GM12878 (cell line): Measurements from ENCODE around the gene TECTA.

ENCODE experiments used
- BHLHE40 ChIP-seq, 2 experiments: fragments of 450-650 bp in 1 of 2; IDR thresholded peaks; 2 replicates each; pipeline ENCODE4 v1.6.1; 2011 to 2017; ENCODE audit warnings: low read depth in 2 of 2, borderline replicate concordance in 1 of 2, improper control_type of control experiment in 1 of 2, low read length in 1 of 2, mild to moderate bottlenecking in 1 of 2
- NBN ChIP-seq: fragments of 450-650 bp; IDR thresholded peaks from 2 replicates; pipeline ENCODE4 v1.6.1; 2016
- TF ChIP-seq, protein P1 (sequence below), 3 experiments: IDR thresholded peaks in 2 of 3; conservative IDR thresholded peaks in 1 of 3; 2 replicates each; pipeline ENCODE4 v1.5.1; 2011; ENCODE audit warnings: low read depth in 3 of 3, low read length in 3 of 3, mild to moderate bottlenecking in 3 of 3, control low read depth in 2 of 3, moderate library complexity in 2 of 3, inconsistent platforms in 1 of 3, mixed read lengths in 1 of 3; ENCODE audit not compliant: control insufficient read depth in 2 of 3, insufficient read depth in 1 of 3; ENCODE audit errors: extremely low read depth in 1 of 3
- TF ChIP-seq, protein P2 (sequence below): IDR thresholded peaks from 2 replicates; pipeline ENCODE4 v1.6.1; 2012; ENCODE audit warnings: low read length, inconsistent platforms

- TF ChIP-seq NBN (no peak), BHLHE40 (IDR thresholded peaks at IDR 0.05; ENCODE audit: borderline replicate concordance in 1 of 2, low read depth in 2 of 2, low read length in 1 of 2) (no peak)
- TF ChIP-seq, protein P1, sequence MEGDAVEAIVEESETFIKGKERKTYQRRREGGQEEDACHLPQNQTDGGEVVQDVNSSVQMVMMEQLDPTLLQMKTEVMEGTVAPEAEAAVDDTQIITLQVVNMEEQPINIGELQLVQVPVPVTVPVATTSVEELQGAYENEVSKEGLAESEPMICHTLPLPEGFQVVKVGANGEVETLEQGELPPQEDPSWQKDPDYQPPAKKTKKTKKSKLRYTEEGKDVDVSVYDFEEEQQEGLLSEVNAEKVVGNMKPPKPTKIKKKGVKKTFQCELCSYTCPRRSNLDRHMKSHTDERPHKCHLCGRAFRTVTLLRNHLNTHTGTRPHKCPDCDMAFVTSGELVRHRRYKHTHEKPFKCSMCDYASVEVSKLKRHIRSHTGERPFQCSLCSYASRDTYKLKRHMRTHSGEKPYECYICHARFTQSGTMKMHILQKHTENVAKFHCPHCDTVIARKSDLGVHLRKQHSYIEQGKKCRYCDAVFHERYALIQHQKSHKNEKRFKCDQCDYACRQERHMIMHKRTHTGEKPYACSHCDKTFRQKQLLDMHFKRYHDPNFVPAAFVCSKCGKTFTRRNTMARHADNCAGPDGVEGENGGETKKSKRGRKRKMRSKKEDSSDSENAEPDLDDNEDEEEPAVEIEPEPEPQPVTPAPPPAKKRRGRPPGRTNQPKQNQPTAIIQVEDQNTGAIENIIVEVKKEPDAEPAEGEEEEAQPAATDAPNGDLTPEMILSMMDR (IDR thresholded peaks at IDR 0.05 in 2 of 3, conservative IDR thresholded peaks at IDR 0.05 in 1 of 3; ENCODE audit: control insufficient read depth in 2 of 3, extremely low read depth in 1 of 3, insufficient read depth in 1 of 3, low read depth in 3 of 3, low read length in 3 of 3): no peak
- TF ChIP-seq, protein P2, sequence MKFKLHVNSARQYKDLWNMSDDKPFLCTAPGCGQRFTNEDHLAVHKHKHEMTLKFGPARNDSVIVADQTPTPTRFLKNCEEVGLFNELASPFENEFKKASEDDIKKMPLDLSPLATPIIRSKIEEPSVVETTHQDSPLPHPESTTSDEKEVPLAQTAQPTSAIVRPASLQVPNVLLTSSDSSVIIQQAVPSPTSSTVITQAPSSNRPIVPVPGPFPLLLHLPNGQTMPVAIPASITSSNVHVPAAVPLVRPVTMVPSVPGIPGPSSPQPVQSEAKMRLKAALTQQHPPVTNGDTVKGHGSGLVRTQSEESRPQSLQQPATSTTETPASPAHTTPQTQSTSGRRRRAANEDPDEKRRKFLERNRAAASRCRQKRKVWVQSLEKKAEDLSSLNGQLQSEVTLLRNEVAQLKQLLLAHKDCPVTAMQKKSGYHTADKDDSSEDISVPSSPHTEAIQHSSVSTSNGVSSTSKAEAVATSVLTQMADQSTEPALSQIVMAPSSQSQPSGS: no peak
Observed at GRCh38 chr11:121053244-121053643, 47.8 kb upstream of the TECTA start.
